H1 (cell line): ENCODE measurements around the gene TIMELESS.

Experiments used
- ASH2L ChIP-seq: fragments of 200-600, 300-600 bp; sonication (generic); IDR thresholded peaks from one replicate; pipeline ENCODE4 v1.7.1; 2017; ENCODE audit warnings: low read length
- CEBPB ChIP-seq: IDR thresholded peaks from 2 replicates; pipeline ENCODE4 v1.6.1; 2012; ENCODE audit warnings: low read depth, low read length
- CHD2 ChIP-seq: IDR thresholded peaks from 2 replicates; pipeline ENCODE4 v1.6.1; 2012; ENCODE audit warnings: low read length, improper control_type of control experiment
- CTCF ChIP-seq, 3 experiments: IDR thresholded peaks; 1 replicate in 2 of 3; 2 replicates in 1 of 3; pipeline versions ENCODE4 v1.5.1 to v1.6.1; 2011; ENCODE audit warnings: low read length in 3 of 3, mild to moderate bottlenecking in 3 of 3, inconsistent platforms in 2 of 3, low read depth in 1 of 3, moderate library complexity in 1 of 3; ENCODE audit not compliant: insufficient read depth in 1 of 3; ENCODE audit errors: control extremely low read depth in 1 of 3
- EP300 ChIP-seq, 2 experiments: IDR thresholded peaks; 1 replicate in 1 of 2; 2 replicates in 1 of 2; pipeline ENCODE4 v1.6.1; 2011 to 2012; ENCODE audit warnings: low read depth in 2 of 2, low read length in 2 of 2, mild to moderate bottlenecking in 2 of 2, borderline replicate concordance in 1 of 2, inconsistent platforms in 1 of 2, moderate library complexity in 1 of 2

DNA sequence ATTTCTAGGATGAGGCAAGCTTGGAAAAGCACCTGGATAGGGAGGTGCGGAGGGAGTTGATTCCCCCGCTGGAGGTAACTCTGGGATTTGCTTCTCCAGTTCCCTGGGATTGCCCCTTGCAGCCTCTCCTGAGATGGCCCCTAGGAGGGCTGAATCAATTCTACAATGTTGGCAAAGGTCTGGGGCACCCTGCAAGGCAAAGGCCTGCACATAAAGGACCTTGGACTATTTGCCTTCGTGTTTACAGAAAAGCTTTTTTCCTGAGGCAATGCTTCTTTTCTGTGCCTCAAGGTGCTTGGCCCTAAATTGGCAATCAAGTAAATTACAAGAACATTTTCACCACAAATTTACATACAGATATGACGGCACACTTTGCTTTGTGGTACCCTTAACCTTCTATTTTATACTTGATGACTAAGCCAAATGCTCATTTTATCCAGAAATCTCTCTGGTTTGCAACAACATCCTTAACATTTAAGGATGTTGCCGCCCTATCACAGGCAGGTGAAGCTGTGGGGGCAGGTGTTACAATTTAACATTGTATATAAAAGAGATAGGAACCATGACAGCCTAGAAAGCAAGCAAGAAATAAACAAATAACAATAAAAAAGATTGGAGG is 40.3 kb downstream of the TIMELESS start:
- TF ChIP-seq CEBPB = no peak
- TF ChIP-seq CHD2 = no peak
- TF ChIP-seq ASH2L = no peak
- TF ChIP-seq CTCF (IDR thresholded peaks at IDR 0.05; ENCODE audit: control extremely low read depth in 1 of 3, insufficient read depth in 1 of 3, low read depth in 1 of 3, low read length in 3 of 3) = no peak
- TF ChIP-seq EP300 (IDR thresholded peaks at IDR 0.05; ENCODE audit: borderline replicate concordance in 1 of 2, low read depth in 2 of 2, low read length in 2 of 2) = no peak
